Kidney epithelial cell (primary cell): ENCODE data around the gene GAS7. TPM values are rescaled to one million over a fixed set of nuclear protein-coding genes. Genes with fewer than 3 reads are reported as not detected.

ENCODE experiments used
- DNase-seq: peaks from one replicate; pipeline ENCODE4 v3.0.0-alpha.2; 2010; ENCODE audit warnings: low read depth
- H3K27me3 ChIP-seq: 2 replicates; pipeline ENCODE4 v1.6.0; 2011; ENCODE audit warnings: low read length; ENCODE audit not compliant: control insufficient read depth, insufficient read depth
- H3K36me3 ChIP-seq: 2 replicates; pipeline ENCODE4 v1.5.1; 2011; ENCODE audit warnings: low read length; ENCODE audit not compliant: control insufficient read depth, insufficient read depth
- H3K4me3 ChIP-seq: 2 replicates; pipeline ENCODE4 v1.5.1; 2011; ENCODE audit warnings: low read depth, mild to moderate bottlenecking, control low read depth, low read length
- total RNA-seq: library from RNA; depleted of rRNA; stranded (reverse); fragments of >200 nt; gene quantifications from 2 replicates; pipeline ENCODE4 v1.2.3, GENCODE V29; 2015
- TF ChIP-seq, protein P1 (sequence below): IDR thresholded peaks from 2 replicates; pipeline ENCODE4 v1.5.1; 2011; ENCODE audit warnings: mild to moderate bottlenecking, moderate library complexity, low read length, control low read depth, inconsistent platforms; ENCODE audit not compliant: insufficient read depth, poor library complexity, severe bottlenecking

The GAS7 gene
- total RNA-seq, 1 donor from 2014 or later = 3.6 TPM

DNA sequence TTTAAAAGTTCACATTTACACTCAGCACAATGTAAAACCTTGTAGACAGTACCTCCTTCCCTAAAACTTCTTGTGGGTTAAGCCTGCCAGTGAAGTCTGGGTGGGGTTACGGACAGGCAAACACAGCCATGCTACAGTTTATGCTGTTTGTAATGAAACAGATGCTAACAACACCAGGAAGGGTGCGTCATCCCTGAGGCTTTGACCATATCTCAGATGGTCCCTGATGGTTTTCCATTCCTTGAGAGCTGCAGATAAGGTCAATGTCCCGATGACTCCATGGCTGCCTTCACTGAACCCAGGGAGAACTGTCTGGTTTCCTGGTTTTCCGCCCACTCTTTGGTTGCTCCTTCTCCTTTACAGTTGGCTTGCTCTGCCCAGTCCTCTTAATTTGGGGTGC is 29.1 kb downstream of the GAS7 start:
- TF ChIP-seq, protein P1, sequence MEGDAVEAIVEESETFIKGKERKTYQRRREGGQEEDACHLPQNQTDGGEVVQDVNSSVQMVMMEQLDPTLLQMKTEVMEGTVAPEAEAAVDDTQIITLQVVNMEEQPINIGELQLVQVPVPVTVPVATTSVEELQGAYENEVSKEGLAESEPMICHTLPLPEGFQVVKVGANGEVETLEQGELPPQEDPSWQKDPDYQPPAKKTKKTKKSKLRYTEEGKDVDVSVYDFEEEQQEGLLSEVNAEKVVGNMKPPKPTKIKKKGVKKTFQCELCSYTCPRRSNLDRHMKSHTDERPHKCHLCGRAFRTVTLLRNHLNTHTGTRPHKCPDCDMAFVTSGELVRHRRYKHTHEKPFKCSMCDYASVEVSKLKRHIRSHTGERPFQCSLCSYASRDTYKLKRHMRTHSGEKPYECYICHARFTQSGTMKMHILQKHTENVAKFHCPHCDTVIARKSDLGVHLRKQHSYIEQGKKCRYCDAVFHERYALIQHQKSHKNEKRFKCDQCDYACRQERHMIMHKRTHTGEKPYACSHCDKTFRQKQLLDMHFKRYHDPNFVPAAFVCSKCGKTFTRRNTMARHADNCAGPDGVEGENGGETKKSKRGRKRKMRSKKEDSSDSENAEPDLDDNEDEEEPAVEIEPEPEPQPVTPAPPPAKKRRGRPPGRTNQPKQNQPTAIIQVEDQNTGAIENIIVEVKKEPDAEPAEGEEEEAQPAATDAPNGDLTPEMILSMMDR = no peak

DNA sequence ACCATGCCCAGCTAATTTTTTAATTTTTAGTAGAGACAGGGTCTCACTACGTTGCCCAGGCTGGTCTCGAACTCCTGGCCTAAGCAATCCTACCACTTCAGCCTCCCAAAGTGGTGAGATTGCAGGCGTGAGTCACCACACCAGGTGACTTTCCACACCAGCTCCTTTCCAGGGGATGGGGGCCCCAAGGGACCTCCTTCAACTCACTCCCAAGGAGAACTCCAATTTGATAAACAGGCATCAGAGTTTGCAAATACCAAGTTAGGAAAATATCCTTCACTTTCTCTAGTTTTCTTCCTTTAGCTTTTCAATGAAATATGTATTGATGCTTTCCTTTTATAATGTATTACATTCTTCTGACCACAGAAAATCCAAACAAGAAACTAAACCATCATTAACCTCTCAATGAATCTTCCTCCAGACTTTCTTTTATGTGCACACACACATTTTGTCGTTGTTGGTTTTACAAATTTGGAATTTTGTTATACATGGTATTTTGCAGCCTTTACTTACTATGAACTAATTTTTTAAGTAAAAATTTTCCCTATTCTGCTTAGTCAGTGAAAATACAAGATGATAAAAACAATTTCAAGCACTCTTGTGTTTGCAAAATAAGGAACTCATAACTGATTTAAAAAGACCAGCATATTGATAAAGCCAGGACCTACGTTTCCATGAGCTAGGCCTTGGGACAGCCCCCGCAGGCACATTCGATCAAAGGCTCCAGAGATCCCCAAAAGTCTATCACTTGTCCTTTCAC is 32.0 kb downstream of the GAS7 start:
- H3K36me3 ChIP-seq = no peaks in the 10 kb centered on the region
- no peaks in the 10 kb centered on the region for H3K27me3 ChIP-seq
- TF ChIP-seq, protein P1 = no peak
- H3K4me3 ChIP-seq = no peak overlapping the region
- no peak for DNase-seq

More for the DNA sequence above, 29.1 kb downstream of the GAS7 start:
- no peak for DNase-seq
- Histone ChIP-seq H3K4me3 (no peak overlapping the region), H3K27me3 (no peaks in the 10 kb centered on the region), H3K36me3 (no peaks in the 10 kb centered on the region)

DNA sequence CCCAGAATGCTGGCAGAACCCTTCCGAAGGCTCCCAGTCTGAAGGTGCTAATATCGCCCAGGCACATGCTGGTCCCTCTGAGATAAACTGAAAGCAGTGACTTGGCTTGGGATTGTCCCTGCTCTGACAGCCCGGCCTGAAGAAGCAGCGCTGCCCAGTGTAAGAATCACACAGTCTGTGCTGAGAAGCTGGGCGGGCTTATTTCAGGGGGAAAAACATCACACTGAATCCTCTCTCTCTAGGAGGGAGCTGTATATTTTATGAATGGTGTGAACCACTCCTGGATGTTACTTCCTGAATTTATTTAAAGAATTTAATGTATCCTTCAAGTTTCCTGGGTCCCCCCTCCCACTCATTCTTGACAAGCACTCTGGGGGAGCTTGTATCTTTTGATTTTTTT is 36.3 kb downstream of the GAS7 start:
- Histone ChIP-seq H3K36me3 (no peaks in the 10 kb centered on the region), H3K27me3 (no peaks in the 10 kb centered on the region), H3K4me3 (no peak overlapping the region)
- DNase-seq = no peak
- TF ChIP-seq, protein P1 = no peak

DNA sequence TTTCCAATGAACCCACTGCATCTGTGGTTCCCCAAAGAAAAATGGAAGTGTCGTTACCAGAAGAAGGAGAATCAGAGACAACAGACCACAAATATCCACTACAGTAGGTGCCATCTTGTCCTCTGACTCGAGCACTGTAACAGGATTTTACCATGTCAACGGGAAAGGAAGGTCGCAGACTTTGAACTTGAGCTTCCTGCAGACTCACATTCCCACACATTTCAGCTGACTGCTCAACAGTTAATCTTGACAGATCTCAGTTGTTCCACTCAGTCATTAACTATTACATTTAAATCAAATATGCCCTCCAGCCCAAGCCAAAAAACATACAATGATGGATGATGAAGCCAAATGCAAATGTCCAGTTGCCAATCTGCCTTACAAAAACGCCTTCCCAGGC is 37.0 kb downstream of the GAS7 start:
- no peaks in the 10 kb centered on the region for H3K36me3 ChIP-seq
- no peaks in the 10 kb centered on the region for H3K27me3 ChIP-seq
- TF ChIP-seq, protein P1 = no peak
- DNase-seq = no peak
- no peak overlapping the region for H3K4me3 ChIP-seq

DNA sequence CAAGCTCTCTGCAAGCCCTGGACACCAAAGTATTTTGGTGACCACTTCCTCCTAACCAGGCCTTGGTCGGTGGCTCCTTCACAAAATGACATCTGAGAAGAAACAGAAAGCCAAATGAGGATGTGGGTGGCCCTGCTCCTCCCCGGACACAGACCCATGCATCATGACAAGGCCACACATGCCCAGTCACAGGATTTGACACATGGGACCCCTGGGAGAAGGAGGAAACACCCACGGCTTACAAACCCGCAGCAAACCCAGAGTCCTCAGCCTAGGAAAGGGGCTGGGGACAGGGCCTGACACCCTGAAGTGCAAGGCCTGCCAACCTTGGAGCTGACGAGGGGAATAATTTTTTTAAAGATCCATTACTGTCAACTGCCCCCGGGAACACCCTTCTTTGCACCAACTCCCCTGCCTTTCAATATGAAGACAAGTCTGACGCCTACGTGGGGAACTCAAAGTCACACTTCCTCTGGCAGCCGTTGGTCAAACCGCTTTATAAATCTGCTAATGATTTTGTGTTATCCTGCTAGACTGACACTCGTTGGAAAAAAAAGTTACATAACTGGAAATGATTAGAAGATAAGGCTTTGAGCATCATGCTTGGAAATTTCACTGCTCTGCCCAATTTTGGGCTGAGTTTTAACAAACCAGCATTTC is 41.3 kb downstream of the GAS7 start:
- no peak for DNase-seq
- TF ChIP-seq, protein P1 = no peak

More for the DNA sequence above, 41.3 kb downstream of the GAS7 start:
- H3K36me3 ChIP-seq = no peaks in the 10 kb centered on the region
- H3K4me3 ChIP-seq = no peak overlapping the region
- H3K27me3 ChIP-seq = no peaks in the 10 kb centered on the region
